Left ventricle myocardium inferior (tissue), 1 donor: ENCODE measurements around the gene EXOC4. TPM values are rescaled to one million over a fixed set of nuclear protein-coding genes. Genes with fewer than 3 reads are reported as not detected.

ENCODE experiments used
- DNase-seq: peaks from one replicate; pipeline ENCODE4 v3.0.0-alpha.2; 2020
- H3K27ac ChIP-seq: fragments of 200-600 bp; replicated peaks from 2 replicates; pipeline ENCODE4 v1.8.0; 2021
- H3K27me3 ChIP-seq: fragments of 200-600 bp; 2 replicates; pipeline ENCODE4 v1.8.0; 2021; ENCODE audit warnings: low read depth
- H3K36me3 ChIP-seq: fragments of 200-600 bp; 2 replicates; pipeline ENCODE4 v1.8.0; 2021
- H3K4me1 ChIP-seq: fragments of 200-600 bp; 2 replicates; pipeline ENCODE4 v1.8.0; 2021
- H3K4me3 ChIP-seq: fragments of 200-600 bp; 2 replicates; pipeline ENCODE4 v1.8.0; 2021; ENCODE audit warnings: mild to moderate bottlenecking, moderate library complexity
- H3K9me3 ChIP-seq: fragments of 200-600 bp; replicated peaks from 2 replicates; pipeline ENCODE4 v1.8.0; 2021
- intact Hi-C: fragments of 100-400 bp; cut with micrococcal nuclease; formaldehyde crosslinking; loops from one replicate; pipeline ENCODE4 v1.11.0; 2022
- total RNA-seq: library from RNA; stranded (reverse); fragmentation: NEBNext Ultra II Directional; extraction: Animal tissue kit (Norgen Biotek cat#: 25700); gene quantifications from one replicate; pipeline ENCODE4 v1.2.1, GENCODE V29; 2021
- TF ChIP-seq, protein P1 (sequence below): fragments of 200-600 bp; IDR thresholded peaks from 2 replicates; pipeline ENCODE4 v1.8.0; 2021; ENCODE audit warnings: antibody characterized with exemption, mild to moderate bottlenecking, borderline replicate concordance
- donor health status: DM: no; HTN: yes; CAD: no; lungs with severe emphysema.

Gene EXOC4
- total RNA-seq, 1 donor from 2014 or later, result 33.8 TPM

- intact Hi-C loops, result no loop called here
- DNase-seq, result no peak
- peaks cover 30% of the 10 kb centered on the region for H3K4me1 ChIP-seq
- TF ChIP-seq, protein P1, sequence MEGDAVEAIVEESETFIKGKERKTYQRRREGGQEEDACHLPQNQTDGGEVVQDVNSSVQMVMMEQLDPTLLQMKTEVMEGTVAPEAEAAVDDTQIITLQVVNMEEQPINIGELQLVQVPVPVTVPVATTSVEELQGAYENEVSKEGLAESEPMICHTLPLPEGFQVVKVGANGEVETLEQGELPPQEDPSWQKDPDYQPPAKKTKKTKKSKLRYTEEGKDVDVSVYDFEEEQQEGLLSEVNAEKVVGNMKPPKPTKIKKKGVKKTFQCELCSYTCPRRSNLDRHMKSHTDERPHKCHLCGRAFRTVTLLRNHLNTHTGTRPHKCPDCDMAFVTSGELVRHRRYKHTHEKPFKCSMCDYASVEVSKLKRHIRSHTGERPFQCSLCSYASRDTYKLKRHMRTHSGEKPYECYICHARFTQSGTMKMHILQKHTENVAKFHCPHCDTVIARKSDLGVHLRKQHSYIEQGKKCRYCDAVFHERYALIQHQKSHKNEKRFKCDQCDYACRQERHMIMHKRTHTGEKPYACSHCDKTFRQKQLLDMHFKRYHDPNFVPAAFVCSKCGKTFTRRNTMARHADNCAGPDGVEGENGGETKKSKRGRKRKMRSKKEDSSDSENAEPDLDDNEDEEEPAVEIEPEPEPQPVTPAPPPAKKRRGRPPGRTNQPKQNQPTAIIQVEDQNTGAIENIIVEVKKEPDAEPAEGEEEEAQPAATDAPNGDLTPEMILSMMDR, result no peak
- no peaks in the 10 kb centered on the region for H3K27me3 ChIP-seq
- H3K27ac ChIP-seq, result no peak overlapping the region
- H3K9me3 ChIP-seq, result no peaks in the 10 kb centered on the region
- no peaks in the 10 kb centered on the region for H3K36me3 ChIP-seq
- H3K4me3 ChIP-seq, result no peak overlapping the region
Measured at GRCh38 chr7:133389727-133390126, 136.8 kb downstream of the EXOC4 start.

- H3K27ac ChIP-seq, result no peak overlapping the region
- no peak for DNase-seq
- peaks cover 25% of the 10 kb centered on the region for H3K4me1 ChIP-seq
- no peaks in the 10 kb centered on the region for H3K27me3 ChIP-seq
- H3K9me3 ChIP-seq, result no peaks in the 10 kb centered on the region
- no peak overlapping the region for H3K4me3 ChIP-seq
- intact Hi-C loops, result no loop called here
- TF ChIP-seq, protein P1, result no peak
- H3K36me3 ChIP-seq, result no peaks in the 10 kb centered on the region
Measured at GRCh38 chr7:133391206-133391605, 138.3 kb downstream of the EXOC4 start.

DNA sequence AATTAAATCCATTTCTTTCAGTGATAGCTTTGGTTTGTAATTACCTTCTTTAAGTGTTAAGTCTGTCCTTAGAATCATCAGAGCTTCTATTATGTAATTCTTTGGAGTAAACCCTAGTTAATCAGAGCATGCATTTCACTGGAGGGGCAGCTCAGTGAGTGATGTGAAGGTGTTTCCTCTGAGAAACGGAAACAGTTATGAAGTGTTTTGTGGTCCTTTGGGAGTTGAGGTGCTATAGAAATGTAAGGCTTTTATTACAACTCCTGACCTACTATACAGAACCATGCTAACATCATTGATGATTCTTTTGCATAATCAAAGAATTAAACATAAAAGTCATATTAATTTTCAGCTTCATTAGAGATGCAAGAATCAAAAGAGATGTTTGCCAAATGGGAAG, 141.5 kb downstream of the EXOC4 start:
- Histone ChIP-seq H3K27ac (no peak overlapping the region), H3K27me3 (no peaks in the 10 kb centered on the region), H3K4me3 (no peak overlapping the region), H3K4me1 (peaks cover 10% of the 10 kb centered on the region), H3K36me3 (no peaks in the 10 kb centered on the region), H3K9me3 (no peaks in the 10 kb centered on the region)
- DNase-seq, result no peak
- intact Hi-C loops, result no loop called here
- TF ChIP-seq, protein P1, result no peak

DNA sequence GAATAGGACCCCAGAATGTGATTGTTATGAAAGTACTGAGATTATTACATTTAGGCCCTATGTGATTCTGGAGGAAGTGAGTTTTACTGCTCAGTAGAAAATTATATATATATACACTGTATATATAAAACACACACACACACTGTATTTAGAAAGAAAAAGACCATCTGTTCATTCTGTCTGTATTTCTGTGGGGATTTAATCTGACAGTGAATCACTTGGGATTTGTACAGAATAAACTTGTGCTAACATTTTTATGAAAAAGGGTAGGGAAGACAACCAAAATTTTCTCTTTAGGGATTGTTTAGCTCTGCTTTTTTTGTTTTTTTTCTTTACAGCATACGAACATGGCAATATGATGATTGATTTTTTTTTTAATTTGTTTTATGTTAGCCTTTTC, 142.7 kb downstream of the EXOC4 start:
- Histone ChIP-seq H3K27me3 (no peaks in the 10 kb centered on the region), H3K9me3 (no peaks in the 10 kb centered on the region), H3K36me3 (no peaks in the 10 kb centered on the region), H3K27ac (no peak overlapping the region), H3K4me3 (no peak overlapping the region), H3K4me1 (peaks cover 10% of the 10 kb centered on the region)
- DNase-seq, result no peak
- TF ChIP-seq, protein P1, result no peak
- intact Hi-C loops, result no loop called here

DNA sequence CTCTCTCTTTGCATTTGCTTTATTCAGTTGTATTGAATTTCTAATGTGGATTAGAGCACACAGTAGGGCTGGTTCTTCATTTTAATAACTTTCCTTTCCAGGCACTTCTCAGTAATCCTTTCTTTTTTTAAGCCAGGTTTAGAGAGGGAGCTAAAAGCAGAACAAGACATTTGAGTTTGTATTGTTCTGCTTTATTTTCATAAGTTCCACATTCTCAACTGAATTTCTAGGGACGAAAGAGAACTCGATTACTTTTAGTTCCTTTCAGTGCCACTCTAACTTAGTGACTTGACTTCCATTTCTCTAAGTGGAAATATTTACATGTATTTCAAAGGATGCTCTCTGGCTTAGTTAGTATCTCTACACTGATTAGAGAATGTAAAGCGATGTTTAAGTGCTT, 145.6 kb downstream of the EXOC4 start:
- intact Hi-C loops, result no loop called here
- no peaks in the 10 kb centered on the region for H3K9me3 ChIP-seq
- H3K36me3 ChIP-seq, result no peaks in the 10 kb centered on the region
- TF ChIP-seq, protein P1, result no peak
- DNase-seq, result no peak
- no peaks in the 10 kb centered on the region for H3K27me3 ChIP-seq
- no peak overlapping the region for H3K4me3 ChIP-seq
- no peak overlapping the region for H3K27ac ChIP-seq
- H3K4me1 ChIP-seq, result no peaks in the 10 kb centered on the region

DNA sequence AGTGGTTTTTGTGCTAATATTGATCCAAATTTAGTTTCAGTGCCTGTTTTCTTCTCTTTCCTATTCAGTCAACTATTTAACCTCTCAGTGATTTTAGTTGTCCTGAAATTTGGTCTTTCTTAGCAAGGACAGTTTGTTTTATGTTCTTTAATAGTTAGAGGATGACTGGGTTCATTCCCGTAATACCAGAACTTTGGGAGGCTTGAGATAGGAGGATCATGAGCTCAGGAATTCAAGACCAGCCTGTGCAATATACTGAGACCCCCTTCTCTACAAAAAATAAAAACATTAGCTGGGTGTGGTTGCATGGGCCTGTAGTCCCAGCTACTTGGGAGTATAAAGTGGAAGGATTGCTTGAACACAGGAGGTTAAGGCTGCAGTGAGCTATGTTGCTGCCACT, 148.3 kb downstream of the EXOC4 start:
- no peak overlapping the region for H3K27ac ChIP-seq
- H3K27me3 ChIP-seq, result no peaks in the 10 kb centered on the region
- H3K36me3 ChIP-seq, result no peaks in the 10 kb centered on the region
- no peak for DNase-seq
- H3K9me3 ChIP-seq, result no peaks in the 10 kb centered on the region
- no peak overlapping the region for H3K4me3 ChIP-seq
- TF ChIP-seq, protein P1, result no peak
- no peaks in the 10 kb centered on the region for H3K4me1 ChIP-seq
- intact Hi-C loops, result no loop called here
